SU-DHL-6 (cell line): ENCODE measurements around the gene TGFB2.

Experiments used
- CTCF ChIP-seq: fragments of 200-600 bp; sonication (generic); IDR thresholded peaks from one replicate; pipeline ENCODE4 v1.5.1; 2017; ENCODE audit warnings: antibody characterized with exemption, mild to moderate bottlenecking, low read length, moderate library complexity; ENCODE audit not compliant: insufficient read depth, poor library complexity, severe bottlenecking
- EZH2phosphoT487 ChIP-seq: fragments of 200-600 bp; sonication (generic), shearing (Covaris generic); conservative IDR thresholded peaks from 2 replicates; pipeline ENCODE4 v1.6.1; 2018; ENCODE audit warnings: mild to moderate bottlenecking, antibody characterized with exemption, low read length, moderate library complexity, mixed read lengths

GRCh38 chr1:218414060-218414728 lies 69.1 kb downstream of the TGFB2 start:
- no peak for TF ChIP-seq CTCF
- TF ChIP-seq EZH2phosphoT487 = no peak
